NK-92 (cell line): ENCODE measurements around the gene B3GNT3.

Experiments used
- DNase-seq: peaks from one replicate; lab custom pipeline; 2025; ENCODE audit not compliant: unreplicated experiment; lab: John Stamatoyannopoulos, UW

Gene B3GNT3

DNA sequence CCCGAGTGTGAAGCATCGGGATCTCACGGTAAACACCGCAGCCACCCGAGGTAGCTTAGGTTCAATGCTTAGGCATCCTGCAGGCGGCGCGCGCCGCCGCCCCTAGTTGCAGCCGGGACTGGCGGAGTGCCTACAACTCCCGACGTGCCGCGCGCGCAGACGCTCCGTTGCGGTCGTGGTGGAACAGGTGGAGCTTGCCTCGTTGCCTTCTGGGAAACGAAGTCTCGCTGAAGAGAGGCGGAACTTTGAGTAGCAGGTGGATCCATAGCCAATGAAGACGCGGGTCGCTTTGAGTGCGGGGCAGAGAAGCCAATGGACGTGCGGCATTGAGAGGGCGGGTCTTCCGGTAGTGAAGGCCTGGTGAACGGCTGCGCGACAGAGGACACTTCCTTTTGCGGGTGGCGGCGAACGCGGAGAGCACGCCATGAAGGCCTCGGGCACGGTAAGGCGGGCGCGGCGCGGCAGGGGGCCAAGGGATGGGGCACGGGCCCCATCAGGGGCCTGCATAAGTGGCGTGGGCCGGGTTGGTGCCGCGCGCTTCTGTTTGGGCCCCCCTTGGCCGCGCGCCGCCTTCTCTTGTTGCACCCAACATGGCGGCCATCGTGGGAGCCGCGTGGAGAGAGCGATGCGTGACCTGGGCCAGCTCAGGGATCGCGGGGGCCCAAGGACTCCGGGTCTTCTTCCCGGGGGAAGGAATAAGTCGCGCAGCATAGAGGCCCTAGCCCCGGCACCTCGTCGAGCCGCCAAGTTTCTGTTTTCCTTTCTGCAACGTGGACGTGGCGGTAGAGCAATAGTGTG is 64.8 kb downstream of the B3GNT3 start, which contains the start of gene RPL18A:
TSS of gene RPL18A (plus strand) at position 378 of the 798 bp plus-strand sequence. CDS start at position 425, 47 bp downstream.
- DNase-seq: peak; percentile 95

DNA sequence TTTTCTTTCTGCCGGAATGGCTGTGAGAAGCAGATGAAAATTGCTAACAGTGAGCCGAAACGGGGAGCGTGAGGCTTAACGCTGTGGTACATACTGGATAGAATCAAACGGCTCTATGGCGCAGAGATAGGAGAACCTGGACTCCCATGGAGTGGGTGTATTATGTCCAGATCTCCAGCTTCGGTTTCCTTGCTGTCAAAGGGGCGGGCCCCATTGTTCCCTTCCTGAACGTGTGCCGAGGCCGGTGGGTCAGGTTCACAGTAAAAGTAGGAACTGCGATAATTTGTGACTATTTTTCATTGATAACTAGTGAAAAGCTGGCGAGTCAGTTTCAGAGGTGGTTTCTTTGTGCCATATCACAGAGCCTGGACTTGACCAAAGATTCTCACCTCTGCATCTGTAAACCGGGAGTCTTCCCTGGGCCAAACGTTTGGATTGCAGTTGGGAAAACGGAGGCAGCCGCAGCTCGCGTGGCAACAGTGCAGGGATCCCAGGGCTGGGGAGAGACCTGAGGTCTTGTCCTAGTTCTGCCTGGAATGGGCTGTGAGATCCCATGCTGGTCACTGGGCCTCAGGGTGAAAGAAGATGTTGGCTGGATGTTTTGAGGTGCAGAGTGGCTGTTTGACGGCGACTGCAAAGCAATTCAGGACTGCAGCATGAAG is 65.5 kb downstream of the B3GNT3 start:
- DNase-seq: no peak

DNA sequence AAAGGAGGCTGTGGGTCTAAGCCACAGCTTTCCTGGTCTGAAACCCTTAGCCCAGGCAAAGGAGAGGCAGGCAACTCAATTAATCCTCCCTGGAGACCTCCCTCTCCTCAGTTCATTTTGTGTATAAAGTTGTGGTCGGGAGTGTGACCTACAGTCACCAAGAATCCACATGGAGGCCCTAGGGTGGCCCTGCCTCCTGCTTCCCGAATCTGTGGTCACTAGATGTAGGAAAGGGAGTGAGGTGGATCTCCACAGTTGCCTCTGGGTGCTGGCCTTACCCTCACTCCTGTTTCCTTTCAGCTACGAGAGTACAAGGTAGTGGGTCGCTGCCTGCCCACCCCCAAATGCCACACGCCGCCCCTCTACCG is 66.0 kb downstream of the B3GNT3 start:
- no peak for DNase-seq

DNA sequence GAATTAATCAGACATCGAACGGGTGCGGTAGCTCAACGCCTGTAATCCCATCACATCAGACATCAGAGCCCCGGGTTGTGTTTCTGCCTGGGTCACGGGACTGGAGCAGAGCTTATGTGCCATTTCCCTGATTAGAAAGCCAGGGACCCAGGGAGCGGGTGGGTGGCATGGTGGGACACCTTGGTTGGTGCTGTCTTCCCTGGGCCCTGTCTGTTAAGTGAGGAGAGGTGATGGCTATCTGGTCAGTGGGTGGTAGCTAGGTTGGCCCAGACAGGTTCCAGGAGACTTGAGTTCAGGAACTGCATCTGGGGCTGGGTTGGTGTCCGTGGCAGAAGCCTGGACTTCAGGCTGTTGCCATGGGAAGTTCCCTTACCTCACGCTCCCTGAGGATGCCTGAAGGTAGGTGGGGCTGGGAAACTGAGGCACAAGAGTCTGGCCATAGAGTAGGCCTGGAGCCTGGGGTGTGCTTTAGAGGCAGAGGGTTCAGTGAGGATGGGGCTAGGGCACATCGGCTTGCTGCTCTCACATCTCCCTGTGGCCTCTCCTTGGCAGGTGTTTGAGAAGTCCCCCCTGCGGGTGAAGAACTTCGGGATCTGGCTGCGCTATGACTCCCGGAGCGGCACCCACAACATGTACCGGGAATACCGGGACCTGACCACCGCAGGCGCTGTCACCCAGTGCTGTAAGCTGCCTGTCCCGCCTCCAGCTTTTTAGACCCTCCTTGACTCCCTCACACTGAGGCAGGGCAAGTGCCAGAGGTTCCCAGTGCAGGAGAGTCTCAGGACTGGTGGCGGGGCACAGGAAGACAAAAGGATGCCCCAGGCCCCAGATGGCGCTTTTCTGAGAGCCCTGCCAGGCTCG is 66.8 kb downstream of the B3GNT3 start:
- no peak for DNase-seq

DNA sequence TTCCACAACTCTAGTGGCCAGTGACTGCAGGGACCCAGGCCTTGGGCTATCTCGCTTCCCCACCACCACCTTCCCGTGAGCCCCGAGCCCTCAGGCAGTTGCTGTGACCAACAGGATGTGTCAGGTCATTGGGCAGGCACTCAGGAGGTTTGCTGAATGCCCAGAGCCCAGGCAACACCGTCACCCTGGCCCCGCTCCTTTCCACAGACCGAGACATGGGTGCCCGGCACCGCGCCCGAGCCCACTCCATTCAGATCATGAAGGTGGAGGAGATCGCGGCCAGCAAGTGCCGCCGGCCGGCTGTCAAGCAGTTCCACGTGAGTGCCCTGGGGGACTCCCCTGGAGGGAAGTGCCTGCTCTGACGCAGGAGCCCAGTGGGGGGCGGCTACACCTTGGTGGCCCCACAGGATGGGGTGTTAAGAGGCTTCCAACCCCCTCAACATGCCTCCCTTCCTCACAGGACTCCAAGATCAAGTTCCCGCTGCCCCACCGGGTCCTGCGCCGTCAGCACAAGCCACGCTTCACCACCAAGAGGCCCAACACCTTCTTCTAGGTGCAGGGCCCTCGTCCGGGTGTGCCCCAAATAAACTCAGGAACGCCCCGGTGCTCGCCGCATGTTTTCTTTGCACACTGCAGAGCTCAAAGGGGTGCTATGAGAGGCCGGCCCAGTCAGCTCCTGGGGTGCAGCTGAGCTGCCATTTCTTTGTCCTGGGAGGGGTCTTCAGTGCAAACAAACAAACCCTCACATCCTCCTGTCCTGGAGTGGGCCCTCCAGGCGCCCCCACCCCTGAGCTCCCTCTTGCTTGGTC is 68.0 kb downstream of the B3GNT3 start:
- no peak for DNase-seq
